ENCODE results near the gene RAET1G. TPM values are rescaled to one million over a fixed set of nuclear protein-coding genes. Genes with fewer than 3 reads are reported as not detected.
"Not testable (repeated sequence)": the region's sequence is repeated elsewhere in the genome, so short reads cannot be mapped to it uniquely, and the experiment has no call there.

RAET1G gene
- total RNA-seq, 1 donor, result 4.6 TPM

DNA sequence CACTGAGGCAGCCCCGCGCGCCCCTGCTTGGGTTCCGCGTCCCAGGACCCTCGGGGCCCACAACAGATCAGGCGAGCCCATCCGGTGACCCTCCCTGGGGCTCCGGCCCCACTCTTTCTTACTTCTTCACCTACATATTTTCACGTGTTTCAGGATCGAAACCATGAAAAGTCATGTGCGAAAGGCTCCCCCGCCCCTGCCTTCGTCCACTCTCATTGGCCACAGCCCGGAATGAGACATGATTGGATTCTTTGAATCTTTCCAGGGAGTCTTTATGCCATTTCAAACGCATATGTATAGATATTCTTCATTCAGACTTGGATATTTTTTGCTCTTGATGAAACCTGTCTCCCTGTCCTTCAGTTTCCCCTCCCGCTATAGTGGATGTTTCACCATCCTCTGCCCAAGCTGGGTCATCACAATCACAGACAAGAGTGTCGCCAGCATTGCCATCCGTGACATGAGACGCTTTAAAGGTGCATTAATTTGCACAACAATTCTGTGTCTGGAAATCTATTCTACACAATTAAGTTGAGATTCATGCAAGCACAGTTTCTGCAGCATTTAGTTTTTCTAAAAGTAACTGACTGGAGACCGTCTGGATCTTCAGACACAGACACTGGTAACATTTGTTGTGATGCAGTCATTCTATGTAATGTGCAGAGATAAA lies 32.2 kb upstream of the RAET1G start:
- not testable (repeated sequence) for DNase-seq (ENCODE audit: low read depth); H3K4me3 ChIP-seq (ENCODE audit: low read depth, low read length)

DNA sequence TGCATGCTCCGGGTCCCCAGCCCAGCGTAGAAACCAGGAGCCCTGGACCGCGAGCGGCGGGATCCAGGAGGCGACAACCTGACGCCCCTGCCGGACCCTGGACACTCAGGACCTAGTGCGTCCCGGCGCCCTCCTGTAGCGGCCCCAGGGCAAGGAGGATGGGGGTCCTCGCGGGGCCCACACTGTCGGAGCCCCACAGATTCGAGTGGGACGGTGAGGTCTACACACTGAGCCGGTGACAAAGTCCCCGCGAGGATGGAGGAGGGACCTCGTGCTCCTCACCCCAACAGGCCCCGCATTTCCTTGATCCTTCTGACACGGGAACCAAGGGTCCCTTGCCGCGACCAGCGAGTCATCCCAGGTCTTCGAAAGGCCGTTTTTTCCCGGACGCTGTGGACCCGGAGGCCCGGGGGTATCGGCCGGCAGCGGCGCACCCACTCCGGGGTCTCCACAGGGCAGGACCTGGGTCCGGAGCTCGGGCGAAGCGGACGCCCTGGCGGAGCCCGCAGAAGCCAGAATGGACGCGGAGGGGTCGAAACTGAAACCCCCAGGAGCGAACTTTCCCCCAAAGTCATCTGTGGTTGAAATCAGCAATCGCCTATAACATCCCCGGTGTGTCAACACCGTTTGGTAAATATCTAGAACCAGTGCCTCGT lies 31.5 kb upstream of the RAET1G start:
- DNase-seq (ENCODE audit: low read depth); H3K4me3 ChIP-seq (ENCODE audit: low read depth, low read length): not testable (repeated sequence)

DNA sequence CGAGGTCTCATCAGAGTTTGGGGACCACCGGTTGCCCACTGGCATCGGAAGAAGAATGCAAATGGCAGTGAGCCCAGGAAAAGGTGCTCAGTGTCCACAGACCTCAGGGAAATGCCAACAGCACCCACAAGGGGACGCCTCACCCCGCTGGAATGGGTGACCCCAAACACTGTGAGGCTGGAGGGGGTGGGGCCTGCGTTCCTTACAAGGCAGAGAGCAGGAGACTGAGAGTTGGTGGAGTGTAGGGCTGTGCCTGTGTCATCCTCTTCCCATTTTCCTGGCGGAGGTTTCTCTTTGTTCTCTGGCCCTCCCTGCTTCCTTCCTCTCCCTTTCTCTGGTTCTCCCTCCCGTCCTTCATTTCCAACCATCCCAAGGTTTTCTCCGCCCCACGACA lies 31.0 kb upstream of the RAET1G start:
- H3K4me3 ChIP-seq (ENCODE audit: low read depth, low read length); DNase-seq (ENCODE audit: low read depth): not testable (repeated sequence)

DNA sequence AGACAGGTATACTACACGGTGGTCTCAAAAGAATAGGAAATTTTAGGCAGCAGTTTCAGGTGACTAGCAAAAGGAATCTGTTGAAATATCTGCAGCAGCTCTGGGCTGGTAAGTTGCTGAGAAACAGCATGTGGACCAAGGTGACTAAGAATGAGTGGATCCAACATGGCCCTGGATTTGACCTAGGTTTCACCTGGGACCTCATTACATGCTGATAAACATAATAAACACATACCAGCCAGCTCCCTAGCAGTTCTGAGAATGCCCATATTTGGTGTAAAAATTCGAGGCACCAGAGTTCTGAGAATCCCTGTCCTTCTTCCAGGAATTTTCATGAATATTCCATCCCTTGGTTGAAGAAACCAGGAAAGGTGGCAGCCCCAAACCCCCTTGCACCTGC lies 30.5 kb upstream of the RAET1G start:
- DNase-seq (ENCODE audit: low read depth); H3K4me3 ChIP-seq (ENCODE audit: low read depth, low read length): not testable (repeated sequence)

DNA sequence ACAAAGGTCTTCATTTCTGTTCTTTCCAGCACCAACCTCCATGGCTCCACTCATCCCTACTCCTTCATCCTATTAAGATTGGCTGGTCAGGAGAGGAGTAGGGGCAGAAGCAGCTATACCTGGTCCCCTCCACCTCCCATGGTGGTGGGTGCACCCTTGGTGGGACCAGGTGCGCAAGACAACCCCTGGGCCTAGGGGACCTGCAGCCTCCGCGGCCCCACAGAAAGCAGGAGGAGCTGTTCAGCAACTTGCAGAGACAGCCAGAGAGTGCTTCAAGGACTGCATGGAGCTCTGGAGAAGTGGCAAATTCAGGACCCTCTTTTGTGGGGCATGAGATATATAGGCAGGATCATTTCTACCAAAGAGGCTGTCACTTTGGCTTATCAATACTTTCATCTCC lies 28.7 kb upstream of the RAET1G start:
- no peak overlapping the region for H3K4me3 ChIP-seq (ENCODE audit: low read depth, low read length)
- DNase-seq (ENCODE audit: low read depth), result no peak
- TF ChIP-seq, protein P1, sequence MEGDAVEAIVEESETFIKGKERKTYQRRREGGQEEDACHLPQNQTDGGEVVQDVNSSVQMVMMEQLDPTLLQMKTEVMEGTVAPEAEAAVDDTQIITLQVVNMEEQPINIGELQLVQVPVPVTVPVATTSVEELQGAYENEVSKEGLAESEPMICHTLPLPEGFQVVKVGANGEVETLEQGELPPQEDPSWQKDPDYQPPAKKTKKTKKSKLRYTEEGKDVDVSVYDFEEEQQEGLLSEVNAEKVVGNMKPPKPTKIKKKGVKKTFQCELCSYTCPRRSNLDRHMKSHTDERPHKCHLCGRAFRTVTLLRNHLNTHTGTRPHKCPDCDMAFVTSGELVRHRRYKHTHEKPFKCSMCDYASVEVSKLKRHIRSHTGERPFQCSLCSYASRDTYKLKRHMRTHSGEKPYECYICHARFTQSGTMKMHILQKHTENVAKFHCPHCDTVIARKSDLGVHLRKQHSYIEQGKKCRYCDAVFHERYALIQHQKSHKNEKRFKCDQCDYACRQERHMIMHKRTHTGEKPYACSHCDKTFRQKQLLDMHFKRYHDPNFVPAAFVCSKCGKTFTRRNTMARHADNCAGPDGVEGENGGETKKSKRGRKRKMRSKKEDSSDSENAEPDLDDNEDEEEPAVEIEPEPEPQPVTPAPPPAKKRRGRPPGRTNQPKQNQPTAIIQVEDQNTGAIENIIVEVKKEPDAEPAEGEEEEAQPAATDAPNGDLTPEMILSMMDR (IDR thresholded peaks at IDR 0.05; ENCODE audit: insufficient read depth, low read length), result no peak

DNA sequence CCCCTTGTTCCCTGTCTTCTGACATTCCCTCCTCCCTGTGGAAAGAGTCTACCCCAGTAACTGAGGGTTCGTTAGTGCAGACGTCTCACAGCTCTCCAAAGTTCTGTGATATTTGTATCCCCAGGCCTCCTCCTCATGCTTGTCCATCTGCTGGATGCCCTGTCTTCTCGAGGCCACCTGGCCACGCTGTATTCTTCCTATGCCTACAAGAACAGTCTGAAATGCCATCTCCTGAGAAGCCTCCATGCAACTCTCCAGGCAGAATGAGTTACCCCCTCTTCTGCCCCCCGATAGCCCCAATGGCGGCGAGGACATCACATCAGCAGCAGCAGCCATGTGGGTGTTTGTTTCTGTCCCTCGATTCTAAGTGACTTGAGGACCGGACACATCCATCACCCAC lies 28.2 kb upstream of the RAET1G start:
- TF ChIP-seq, protein P1 (IDR thresholded peaks at IDR 0.05; ENCODE audit: insufficient read depth, low read length), result no peak
- no peak overlapping the region for H3K4me3 ChIP-seq (ENCODE audit: low read depth, low read length)
- no peak for DNase-seq (ENCODE audit: low read depth)

DNA sequence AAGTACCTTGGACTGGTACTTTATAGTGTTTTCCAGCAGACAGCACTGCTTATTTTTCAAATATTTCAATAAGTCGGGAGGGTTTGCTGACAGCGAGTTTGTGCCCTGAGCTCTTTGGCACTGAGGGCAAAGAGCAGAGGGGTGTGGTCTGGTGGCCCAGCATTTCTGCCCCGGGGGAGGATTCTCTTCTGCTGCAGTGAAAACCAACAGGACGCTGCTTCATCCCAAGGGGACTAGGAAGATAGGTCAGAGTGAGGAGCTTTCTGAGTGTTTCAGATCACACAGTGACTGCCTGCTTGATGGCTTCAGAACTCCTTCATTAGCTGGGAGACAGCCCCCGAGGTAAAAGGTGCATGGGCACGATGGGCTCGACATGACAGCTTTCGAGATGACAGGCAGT lies 27.5 kb upstream of the RAET1G start:
- TF ChIP-seq, protein P1 (IDR thresholded peaks at IDR 0.05; ENCODE audit: insufficient read depth, low read length), result no peak
- no peak overlapping the region for H3K4me3 ChIP-seq (ENCODE audit: low read depth, low read length)
- no peak for DNase-seq (ENCODE audit: low read depth)

DNA sequence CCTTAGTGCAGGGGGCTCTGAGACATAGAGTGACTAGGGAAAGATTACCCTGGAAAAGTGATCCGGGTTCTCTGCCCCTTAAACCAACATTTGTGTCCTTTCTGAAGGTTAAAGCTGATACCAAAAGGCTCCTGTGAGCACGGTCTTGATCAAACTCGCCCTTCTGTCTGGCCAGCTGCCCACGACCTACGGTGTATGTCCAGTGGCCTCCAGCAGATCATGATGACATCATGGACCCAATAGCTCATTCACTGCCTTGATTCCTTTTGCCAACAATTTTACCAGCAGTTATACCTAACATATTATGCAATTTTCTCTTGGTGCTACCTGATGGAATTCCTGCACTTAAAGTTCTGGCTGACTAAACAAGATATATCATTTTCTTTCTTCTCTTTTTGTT lies 25.7 kb upstream of the RAET1G start:
- TF ChIP-seq, protein P1 (IDR thresholded peaks at IDR 0.05; ENCODE audit: insufficient read depth, low read length), result no peak
- H3K4me3 ChIP-seq (ENCODE audit: low read depth, low read length), result no peak overlapping the region
- no peak for DNase-seq (ENCODE audit: low read depth)

DNA sequence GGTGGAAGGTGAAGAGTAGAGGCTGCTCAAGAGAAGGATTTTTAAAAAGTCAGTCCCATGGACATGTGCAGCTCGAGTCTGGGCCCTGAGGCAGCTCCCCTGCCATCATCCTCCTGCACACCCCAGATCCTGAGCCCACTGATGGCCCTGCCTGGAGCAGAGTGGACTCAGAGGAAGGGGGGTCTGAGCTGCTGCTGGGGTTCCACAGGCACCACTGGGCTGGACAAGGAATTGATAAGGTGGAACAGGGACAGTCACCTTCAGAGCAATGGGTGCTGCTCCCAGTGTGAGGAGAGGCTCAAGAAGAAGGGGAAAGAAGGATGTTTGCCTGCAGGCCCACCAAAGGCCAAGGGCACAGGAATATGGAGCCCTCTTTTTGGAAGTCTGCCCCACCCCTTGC lies 25.1 kb upstream of the RAET1G start:
- no peak overlapping the region for H3K4me3 ChIP-seq (ENCODE audit: low read depth, low read length)
- DNase-seq (ENCODE audit: low read depth), result no peak
- TF ChIP-seq, protein P1 (IDR thresholded peaks at IDR 0.05; ENCODE audit: insufficient read depth, low read length), result no peak

DNA sequence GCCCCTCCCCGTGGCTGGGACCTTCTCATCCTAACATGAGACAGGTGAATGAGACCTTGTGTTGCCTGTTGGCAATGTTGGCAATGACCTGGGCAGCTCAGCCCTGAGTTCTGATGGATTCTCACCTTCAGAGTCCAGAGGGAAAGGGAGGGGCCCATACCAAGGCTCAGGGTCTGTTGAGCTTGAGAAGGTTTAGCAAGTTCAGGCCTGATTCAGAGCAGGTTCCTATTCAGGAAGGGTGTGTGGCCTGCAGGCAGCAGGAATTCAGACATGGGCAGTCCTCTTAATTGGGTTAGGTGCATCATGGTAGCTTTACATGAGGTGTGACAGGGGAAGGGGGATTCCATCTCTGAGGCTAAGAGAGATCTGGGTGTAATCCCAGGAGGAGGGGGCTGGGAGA lies 24.6 kb upstream of the RAET1G start:
- not testable (repeated sequence) for DNase-seq (ENCODE audit: low read depth); H3K4me3 ChIP-seq (ENCODE audit: low read depth, low read length)

DNA sequence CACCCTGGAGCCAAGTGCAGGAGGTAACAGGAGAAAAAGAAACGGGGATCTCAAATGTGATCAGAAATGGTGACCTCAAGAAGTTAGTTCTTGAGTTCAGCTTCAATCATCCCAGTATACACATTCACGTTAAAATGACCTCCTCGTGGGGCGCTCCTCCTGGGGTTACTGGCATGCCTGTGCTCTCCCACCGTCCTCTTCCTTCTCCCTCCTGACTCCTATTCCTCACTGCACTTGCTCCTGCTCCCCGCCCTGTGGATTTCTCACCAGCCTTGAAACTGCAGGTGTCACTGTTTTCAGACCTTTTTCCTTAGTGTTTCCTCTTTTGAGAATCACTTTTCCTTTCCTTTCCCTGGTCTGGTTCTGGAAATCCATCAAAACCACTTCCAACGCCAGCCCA lies 23.7 kb upstream of the RAET1G start:
- not testable (repeated sequence) for H3K4me3 ChIP-seq (ENCODE audit: low read depth, low read length); DNase-seq (ENCODE audit: low read depth)

DNA sequence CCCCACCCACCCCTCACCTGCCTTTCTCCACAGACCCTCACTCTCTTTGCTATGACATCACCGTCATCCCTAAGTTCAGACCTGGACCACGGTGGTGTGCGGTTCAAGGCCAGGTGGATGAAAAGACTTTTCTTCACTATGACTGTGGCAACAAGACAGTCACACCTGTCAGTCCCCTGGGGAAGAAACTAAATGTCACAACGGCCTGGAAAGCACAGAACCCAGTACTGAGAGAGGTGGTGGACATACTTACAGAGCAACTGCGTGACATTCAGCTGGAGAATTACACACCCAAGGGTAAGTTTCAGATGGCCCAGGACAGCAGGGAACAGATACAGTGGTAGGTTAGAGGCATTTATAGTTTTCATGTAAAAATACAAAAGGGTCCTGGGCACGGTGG lies 22.4 kb upstream of the RAET1G start:
- not testable (repeated sequence) for H3K4me3 ChIP-seq (ENCODE audit: low read depth, low read length); DNase-seq (ENCODE audit: low read depth)

DNA sequence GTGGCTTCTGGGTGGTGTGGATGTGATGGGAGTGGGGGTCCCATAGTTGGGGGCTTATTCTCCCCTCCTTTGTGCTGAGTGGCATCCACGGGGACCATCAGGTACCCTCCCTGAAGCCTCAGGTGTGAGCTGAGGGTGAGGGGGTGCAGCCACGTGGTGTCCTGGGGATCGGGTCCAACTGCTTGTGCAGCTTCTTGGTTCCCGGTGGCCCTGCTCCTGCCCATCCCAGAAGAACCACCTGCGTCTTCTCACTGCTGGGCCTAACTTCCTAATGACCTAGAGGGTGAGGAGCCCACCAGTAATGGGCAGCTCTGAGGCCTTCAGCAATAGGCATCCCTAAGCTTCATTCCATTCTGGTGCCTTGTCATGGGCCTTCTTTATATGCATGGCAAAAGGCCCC lies 20.4 kb upstream of the RAET1G start:
- not testable (repeated sequence) for H3K4me3 ChIP-seq (ENCODE audit: low read depth, low read length); DNase-seq (ENCODE audit: low read depth)
